A549 (cell line): ENCODE data around the gene OPCML.

Experiments
- CHD2 ChIP-seq: fragments of 150-350 bp; IDR thresholded peaks from 2 replicates; pipeline ENCODE4 v1.6.1; 2014; ENCODE audit warnings: low read length; ENCODE audit not compliant: partially characterized antibody
- MAX ChIP-seq: IDR thresholded peaks from 2 replicates; pipeline ENCODE4 v1.6.1; 2012
- SREBF2 ChIP-seq: fragments of 450-650 bp; IDR thresholded peaks from 2 replicates; pipeline ENCODE4 v1.6.1; 2014; ENCODE audit warnings: mild to moderate bottlenecking, moderate library complexity
- ZNF302 ChIP-seq: fragments of 250-450 bp; sonication (Bioruptor Pico); IDR thresholded peaks from 2 replicates; pipeline ENCODE4 v1.9.0; 2021; ENCODE audit warnings: inconsistent platforms, mild to moderate bottlenecking, moderate library complexity
- TF ChIP-seq, protein P1 (sequence below): fragments of >200 bp; sonication (Bioruptor Twin); formaldehyde crosslinking; IDR thresholded peaks from 3 replicates; pipeline ENCODE4 v1.5.1; 2016
- TF ChIP-seq, protein P2 (sequence below): fragments of 200-600 bp; sonication (generic); IDR thresholded peaks from 2 replicates; pipeline ENCODE4 v1.6.1; 2016; ENCODE audit warnings: antibody characterized with exemption, mild to moderate bottlenecking, moderate library complexity

DNA sequence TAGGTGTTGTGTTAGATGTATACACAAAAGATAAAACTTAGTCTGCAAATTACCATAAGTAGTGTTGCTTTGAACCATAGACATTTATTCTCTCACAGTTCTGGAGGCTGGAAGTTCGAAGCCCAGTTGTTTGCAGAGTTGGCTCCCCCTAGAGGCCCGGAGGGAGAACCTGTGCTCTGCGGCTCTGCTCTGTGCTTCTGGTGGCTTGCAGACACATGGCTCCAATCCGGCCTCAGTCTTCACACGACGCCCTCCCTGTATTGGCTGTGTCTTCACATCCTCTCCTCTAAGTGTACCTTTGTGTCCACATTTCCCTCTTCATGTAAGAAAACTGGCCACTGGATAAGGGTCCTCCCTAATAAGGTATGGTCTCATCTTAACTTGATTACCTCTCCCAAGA lies 128.4 kb downstream of the OPCML start:
- TF ChIP-seq, protein P1, sequence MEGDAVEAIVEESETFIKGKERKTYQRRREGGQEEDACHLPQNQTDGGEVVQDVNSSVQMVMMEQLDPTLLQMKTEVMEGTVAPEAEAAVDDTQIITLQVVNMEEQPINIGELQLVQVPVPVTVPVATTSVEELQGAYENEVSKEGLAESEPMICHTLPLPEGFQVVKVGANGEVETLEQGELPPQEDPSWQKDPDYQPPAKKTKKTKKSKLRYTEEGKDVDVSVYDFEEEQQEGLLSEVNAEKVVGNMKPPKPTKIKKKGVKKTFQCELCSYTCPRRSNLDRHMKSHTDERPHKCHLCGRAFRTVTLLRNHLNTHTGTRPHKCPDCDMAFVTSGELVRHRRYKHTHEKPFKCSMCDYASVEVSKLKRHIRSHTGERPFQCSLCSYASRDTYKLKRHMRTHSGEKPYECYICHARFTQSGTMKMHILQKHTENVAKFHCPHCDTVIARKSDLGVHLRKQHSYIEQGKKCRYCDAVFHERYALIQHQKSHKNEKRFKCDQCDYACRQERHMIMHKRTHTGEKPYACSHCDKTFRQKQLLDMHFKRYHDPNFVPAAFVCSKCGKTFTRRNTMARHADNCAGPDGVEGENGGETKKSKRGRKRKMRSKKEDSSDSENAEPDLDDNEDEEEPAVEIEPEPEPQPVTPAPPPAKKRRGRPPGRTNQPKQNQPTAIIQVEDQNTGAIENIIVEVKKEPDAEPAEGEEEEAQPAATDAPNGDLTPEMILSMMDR: no peak
- TF ChIP-seq, protein P2, sequence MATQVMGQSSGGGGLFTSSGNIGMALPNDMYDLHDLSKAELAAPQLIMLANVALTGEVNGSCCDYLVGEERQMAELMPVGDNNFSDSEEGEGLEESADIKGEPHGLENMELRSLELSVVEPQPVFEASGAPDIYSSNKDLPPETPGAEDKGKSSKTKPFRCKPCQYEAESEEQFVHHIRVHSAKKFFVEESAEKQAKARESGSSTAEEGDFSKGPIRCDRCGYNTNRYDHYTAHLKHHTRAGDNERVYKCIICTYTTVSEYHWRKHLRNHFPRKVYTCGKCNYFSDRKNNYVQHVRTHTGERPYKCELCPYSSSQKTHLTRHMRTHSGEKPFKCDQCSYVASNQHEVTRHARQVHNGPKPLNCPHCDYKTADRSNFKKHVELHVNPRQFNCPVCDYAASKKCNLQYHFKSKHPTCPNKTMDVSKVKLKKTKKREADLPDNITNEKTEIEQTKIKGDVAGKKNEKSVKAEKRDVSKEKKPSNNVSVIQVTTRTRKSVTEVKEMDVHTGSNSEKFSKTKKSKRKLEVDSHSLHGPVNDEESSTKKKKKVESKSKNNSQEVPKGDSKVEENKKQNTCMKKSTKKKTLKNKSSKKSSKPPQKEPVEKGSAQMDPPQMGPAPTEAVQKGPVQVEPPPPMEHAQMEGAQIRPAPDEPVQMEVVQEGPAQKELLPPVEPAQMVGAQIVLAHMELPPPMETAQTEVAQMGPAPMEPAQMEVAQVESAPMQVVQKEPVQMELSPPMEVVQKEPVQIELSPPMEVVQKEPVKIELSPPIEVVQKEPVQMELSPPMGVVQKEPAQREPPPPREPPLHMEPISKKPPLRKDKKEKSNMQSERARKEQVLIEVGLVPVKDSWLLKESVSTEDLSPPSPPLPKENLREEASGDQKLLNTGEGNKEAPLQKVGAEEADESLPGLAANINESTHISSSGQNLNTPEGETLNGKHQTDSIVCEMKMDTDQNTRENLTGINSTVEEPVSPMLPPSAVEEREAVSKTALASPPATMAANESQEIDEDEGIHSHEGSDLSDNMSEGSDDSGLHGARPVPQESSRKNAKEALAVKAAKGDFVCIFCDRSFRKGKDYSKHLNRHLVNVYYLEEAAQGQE: no peak
- TF ChIP-seq CHD2 (no peak), SREBF2 (no peak), MAX (no peak), ZNF302 (CRISPR knock-in tag) (no peak)
